ENCODE results near the gene CLUH.

GRCh38 chr17:2710071-2710802 lies 1.3 kb downstream of the CLUH start:
- no peak for TF ChIP-seq CTCF (IDR thresholded peaks at IDR 0.05)
- TF ChIP-seq ZFX (IDR thresholded peaks at IDR 0.05; ENCODE audit: borderline replicate concordance) = no peak

Measured in 22Rv1 (cell line).